C4-2B (cell line): ENCODE data around the gene CSDE1.

Experiments used
- CTCF ChIP-seq: fragments of 450-650 bp; conservative IDR thresholded peaks from 2 replicates; pipeline ENCODE4 v1.5.1; 2017; ENCODE audit warnings: mild to moderate bottlenecking
- ZFX ChIP-seq: fragments of 450-650 bp; IDR thresholded peaks from 2 replicates; pipeline ENCODE4 v1.6.1; 2017

- TF ChIP-seq CTCF (no peak), ZFX (no peak)
Observed at GRCh38 chr1:114692947-114693346, 64.8 kb downstream of the CSDE1 start.
